ENCODE measurements around the gene TTC34.

DNA sequence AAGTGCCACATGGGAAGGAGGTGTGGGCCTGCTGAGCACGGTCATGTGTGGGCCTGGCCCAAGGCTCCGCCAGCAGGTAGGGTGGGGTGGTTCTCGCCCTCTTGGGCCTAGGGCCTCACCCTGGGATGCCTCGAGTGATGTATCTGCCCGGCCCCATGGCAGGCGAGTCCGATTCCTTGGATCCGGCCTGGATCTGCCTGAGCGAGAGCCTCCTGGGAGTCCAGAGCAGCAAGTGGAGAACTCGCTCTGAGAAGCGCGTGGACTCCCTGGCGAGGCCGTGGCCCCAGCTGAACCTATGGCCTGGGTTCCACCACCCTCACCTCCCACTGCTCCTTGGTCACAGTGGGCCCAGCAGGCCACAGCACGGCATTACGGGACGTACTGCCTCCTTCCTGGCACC lies 8.2 kb upstream of the TTC34 start:
- no peak for TF ChIP-seq POLR2AphosphoS5 (IDR thresholded peaks at IDR 0.05)
- TF ChIP-seq, protein P1, sequence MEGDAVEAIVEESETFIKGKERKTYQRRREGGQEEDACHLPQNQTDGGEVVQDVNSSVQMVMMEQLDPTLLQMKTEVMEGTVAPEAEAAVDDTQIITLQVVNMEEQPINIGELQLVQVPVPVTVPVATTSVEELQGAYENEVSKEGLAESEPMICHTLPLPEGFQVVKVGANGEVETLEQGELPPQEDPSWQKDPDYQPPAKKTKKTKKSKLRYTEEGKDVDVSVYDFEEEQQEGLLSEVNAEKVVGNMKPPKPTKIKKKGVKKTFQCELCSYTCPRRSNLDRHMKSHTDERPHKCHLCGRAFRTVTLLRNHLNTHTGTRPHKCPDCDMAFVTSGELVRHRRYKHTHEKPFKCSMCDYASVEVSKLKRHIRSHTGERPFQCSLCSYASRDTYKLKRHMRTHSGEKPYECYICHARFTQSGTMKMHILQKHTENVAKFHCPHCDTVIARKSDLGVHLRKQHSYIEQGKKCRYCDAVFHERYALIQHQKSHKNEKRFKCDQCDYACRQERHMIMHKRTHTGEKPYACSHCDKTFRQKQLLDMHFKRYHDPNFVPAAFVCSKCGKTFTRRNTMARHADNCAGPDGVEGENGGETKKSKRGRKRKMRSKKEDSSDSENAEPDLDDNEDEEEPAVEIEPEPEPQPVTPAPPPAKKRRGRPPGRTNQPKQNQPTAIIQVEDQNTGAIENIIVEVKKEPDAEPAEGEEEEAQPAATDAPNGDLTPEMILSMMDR (IDR thresholded peaks at IDR 0.05) = no peak
- TF ChIP-seq EP300 (IDR thresholded peaks at IDR 0.05) = no peak

Measured in gastroesophageal sphincter (tissue), 3 donors.